Neuron (in vitro differentiated cells): ENCODE results near the gene PRKCZ.

Source experiments
- H2AFZ ChIP-seq: one replicate; pipeline ENCODE4 v1.6.1; 2013; ENCODE audit warnings: low read depth, mild to moderate bottlenecking, inconsistent platforms, low read length, moderate library complexity
- H3K27me3 ChIP-seq: one replicate; pipeline ENCODE4 v1.6.1; 2013; ENCODE audit warnings: low read length; ENCODE audit not compliant: insufficient read depth
- H3K36me3 ChIP-seq: one replicate; pipeline ENCODE4 v1.6.1; 2013; ENCODE audit warnings: low read length; ENCODE audit not compliant: insufficient read depth
- H3K4me1 ChIP-seq: one replicate; pipeline ENCODE4 v1.6.1; 2013; ENCODE audit warnings: low read length; ENCODE audit not compliant: insufficient read depth
- H3K4me3 ChIP-seq: 2 replicates; pipeline ENCODE4 v1.5.1; 2013; ENCODE audit warnings: mild to moderate bottlenecking, low read length, moderate library complexity
- H3K9me3 ChIP-seq: one replicate; pipeline ENCODE4 v1.6.1; 2013; ENCODE audit warnings: low read length

Gene PRKCZ

DNA sequence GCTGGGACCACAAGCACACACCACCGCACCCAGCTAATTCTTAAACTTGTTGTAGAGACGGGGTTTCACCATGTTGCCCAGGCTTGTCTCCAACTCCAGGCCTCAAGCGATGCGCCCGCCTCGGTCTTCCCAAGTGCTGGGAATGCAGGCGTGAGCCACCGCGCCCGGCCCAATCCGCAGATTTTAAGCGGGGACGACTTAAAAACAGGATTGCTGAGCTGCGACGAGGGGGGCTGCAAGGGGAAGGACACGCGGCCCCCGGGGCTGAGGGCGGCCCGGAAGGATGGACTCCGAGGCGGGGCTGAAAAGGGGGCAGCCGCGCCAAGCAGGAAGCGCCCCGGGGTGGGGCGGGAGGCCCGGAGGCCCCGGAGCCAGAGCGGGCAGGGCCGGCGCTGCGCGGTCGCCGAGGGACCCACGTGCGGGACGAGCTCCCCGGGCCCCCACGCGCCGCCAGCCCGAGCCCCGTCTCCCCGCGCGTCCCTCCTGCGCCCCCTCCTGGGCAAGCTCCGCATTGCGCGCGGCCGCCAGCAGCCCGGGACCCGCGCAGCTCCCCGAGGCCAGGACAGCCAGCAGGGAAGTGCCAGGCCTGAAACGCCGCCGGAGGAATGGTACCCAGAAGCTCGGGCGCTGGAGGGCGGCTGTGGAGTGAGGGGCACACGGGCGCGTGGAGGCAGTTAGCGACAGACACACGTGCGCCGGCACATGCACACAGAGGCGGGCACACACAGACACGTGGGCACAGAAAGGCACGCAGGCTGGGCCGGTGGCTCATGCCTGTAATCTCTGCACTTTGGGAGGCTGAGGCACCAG is 5.5 kb upstream of the PRKCZ start:
- Histone ChIP-seq H2AFZ (no peak overlapping the region), H3K4me3 (no peak overlapping the region), H3K9me3 (no peaks in the 10 kb centered on the region), H3K36me3 (no peaks in the 10 kb centered on the region), H3K27me3 (peaks cover 80% of the 10 kb centered on the region), H3K4me1 (no peaks in the 10 kb centered on the region)

GRCh38 chr1:2045468-2046173 is 4.6 kb upstream of the PRKCZ start:
- Histone ChIP-seq H3K27me3 (peaks cover 82% of the 10 kb centered on the region), H3K4me3 (no peak overlapping the region), H3K4me1 (no peaks in the 10 kb centered on the region), H2AFZ (no peak overlapping the region), H3K9me3 (no peaks in the 10 kb centered on the region), H3K36me3 (no peaks in the 10 kb centered on the region)

DNA sequence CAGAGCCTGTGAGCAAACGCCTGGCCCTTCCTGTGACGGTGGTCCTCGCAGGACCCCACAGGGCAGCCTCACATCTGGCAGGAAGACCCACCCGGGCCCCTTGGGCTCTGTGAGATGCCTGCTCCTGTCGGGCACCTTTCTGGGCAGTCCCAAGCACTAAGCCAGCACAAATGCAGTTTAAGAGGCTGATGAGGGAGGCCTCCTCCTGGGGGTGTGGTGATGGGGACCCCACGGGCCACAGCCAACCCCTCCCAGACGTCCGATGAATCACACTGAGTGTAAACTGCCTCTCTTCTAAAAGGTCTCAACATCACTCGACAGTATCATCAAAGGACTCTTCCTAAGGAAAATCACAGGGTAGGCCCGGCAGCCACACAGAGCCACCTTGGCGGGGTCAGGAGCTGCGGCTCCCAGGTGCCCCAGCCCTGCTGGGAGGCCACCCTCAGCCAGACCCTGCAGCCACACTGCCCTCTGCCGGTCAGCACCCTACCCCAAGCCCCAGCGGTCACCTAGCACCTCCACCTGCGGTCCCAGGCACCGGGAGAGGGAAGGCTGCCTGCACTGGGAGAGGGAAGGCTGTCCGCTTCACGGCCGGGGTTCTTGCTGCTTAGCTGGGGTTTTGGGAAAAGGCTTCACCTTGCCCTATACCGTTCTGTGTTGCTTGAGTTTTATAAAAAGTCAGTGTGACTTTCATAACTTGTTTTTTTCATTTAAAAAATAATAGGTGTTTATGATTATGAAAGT is 3.9 kb upstream of the PRKCZ start:
- peaks cover 82% of the 10 kb centered on the region for H3K27me3 ChIP-seq

GRCh38 chr1:2046953-2047748 is 3.1 kb upstream of the PRKCZ start:
- no peak overlapping the region for H2AFZ ChIP-seq
- H3K36me3 ChIP-seq: no peaks in the 10 kb centered on the region
- H3K4me3 ChIP-seq: no peak overlapping the region
- no peaks in the 10 kb centered on the region for H3K4me1 ChIP-seq
- no peaks in the 10 kb centered on the region for H3K9me3 ChIP-seq
- peaks cover 85% of the 10 kb centered on the region for H3K27me3 ChIP-seq

More for the DNA sequence above, 3.9 kb upstream of the PRKCZ start:
- Histone ChIP-seq H3K4me1 (no peaks in the 10 kb centered on the region), H3K9me3 (no peaks in the 10 kb centered on the region), H2AFZ (no peak overlapping the region), H3K36me3 (no peaks in the 10 kb centered on the region), H3K4me3 (no peak overlapping the region)

DNA sequence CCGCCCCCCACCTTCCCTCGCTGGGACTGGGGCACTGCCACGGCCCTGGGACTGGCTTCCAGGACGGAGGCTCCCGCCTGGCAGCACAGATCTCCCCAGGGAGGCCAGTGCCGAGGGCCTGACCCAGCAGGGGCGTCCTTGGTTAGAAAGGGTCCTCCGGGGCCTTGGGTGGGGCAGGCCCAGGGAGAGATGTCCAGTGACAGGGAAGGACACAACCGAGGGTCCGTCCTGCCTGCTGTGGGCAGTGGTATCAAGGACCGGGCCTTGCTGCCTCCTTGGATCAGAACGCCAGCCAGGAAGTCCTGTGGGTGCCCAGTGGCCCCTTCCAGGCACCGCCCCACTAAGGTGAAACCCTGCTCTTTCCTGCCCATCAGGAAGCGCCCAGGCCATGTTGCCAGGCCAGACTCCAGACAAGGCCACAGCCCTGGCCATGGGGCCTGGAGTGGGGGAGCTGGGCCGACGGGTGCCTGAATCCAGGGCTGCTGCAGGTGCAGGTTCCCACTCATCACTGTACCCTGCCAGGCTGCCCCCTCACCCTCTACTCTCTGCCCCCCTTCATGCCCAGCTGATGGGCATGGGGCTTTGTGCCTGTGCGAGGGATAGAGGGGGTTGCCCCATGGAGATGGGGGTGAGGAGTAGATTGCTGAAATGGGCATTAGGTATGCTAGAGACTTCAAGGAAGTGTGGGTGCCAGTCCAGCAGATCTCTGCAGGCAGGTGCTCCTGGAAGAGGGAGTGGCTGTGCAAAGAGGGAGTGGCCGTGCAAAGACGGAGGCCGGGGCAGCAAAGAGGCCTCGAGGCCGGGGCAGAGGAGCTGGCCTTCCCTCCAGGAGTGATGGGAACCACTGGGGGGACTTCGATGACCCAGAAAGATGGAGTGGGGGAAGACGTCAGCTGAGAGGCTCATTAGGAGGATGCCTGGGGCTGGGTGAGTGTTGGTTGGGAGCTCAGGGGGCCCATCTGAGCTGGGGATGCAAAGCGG is 2.2 kb upstream of the PRKCZ start:
- Histone ChIP-seq H3K4me3 (no peak overlapping the region), H3K9me3 (no peaks in the 10 kb centered on the region), H3K27me3 (peaks cover 92% of the 10 kb centered on the region), H3K4me1 (no peaks in the 10 kb centered on the region), H3K36me3 (no peaks in the 10 kb centered on the region), H2AFZ (no peak overlapping the region)

- Histone ChIP-seq H2AFZ (no peak overlapping the region), H3K36me3 (no peaks in the 10 kb centered on the region), H3K9me3 (no peaks in the 10 kb centered on the region), H3K27me3 (peaks cover 82% of the 10 kb centered on the region), H3K4me3 (no peak overlapping the region), H3K4me1 (no peaks in the 10 kb centered on the region)
Observed at GRCh38 chr1:2049225-2049717, 940 bp upstream of the PRKCZ start.

DNA sequence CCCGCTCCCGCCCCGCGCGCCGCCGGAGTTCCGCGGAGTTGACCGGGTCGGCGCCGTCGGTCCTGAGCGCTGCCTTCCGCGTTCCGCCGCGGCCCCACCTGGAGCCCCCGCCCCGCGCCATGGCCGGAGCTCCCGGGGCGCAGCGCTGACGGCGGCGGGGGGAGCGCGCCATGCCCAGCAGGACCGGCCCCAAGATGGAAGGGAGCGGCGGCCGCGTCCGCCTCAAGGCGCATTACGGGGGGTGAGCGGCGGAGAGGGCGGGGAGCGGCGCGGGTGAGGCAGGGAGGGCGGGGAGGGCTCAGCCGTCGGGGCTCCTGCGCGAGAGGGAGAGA is 216 bp downstream of the PRKCZ start:
- Histone ChIP-seq H3K9me3 (no peaks in the 10 kb centered on the region), H3K36me3 (no peaks in the 10 kb centered on the region), H3K27me3 (peaks cover 73% of the 10 kb centered on the region), H2AFZ (no peak overlapping the region), H3K4me3 (no peak overlapping the region), H3K4me1 (no peaks in the 10 kb centered on the region)

DNA sequence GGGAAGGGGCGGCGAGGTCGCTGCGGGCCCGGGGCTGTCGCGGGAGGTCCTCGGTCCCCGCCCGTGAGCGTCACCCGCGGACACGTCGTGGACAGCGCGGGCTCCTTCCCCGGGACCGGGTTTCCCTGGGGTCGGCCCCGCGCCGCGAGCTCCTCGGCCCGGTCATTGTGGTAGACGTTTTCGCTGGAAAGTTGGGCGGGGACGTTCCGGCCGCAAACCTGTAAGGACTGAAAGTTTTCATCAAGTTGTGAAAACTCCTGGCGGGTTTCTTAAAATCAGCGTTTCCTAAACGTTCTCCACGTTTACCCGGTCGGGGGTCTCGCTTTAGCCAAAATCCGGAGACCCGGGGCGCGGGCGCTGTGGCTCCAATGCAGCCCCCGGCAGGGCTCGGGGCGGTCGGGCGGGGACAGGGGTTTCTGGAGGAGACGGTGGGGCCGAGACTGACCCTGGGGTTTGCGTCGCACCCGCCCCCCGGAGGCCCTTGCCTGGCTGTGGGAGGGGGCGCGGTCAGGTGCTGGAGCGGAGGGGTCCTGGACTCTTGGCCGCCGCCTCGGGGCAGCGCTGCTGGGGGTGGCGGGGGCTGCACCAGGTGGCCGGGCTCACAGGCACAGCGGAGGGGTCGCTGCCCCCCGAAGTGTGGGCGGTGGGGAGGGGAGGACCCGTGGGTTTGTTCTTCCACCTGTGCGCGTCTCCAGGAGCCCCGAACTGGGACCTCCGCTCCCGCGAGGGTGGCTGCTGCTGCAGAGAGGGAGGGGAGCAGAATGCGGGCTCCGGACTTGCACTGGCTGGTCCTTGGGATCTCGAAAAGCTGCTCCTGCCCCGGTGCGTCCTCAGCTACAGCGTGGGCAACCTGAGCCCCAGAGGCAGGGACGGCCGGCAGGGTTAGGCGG is 827 bp downstream of the PRKCZ start:
- H3K27me3 ChIP-seq: peaks cover 70% of the 10 kb centered on the region
- H3K9me3 ChIP-seq: no peaks in the 10 kb centered on the region
- H3K4me3 ChIP-seq: no peak overlapping the region

DNA sequence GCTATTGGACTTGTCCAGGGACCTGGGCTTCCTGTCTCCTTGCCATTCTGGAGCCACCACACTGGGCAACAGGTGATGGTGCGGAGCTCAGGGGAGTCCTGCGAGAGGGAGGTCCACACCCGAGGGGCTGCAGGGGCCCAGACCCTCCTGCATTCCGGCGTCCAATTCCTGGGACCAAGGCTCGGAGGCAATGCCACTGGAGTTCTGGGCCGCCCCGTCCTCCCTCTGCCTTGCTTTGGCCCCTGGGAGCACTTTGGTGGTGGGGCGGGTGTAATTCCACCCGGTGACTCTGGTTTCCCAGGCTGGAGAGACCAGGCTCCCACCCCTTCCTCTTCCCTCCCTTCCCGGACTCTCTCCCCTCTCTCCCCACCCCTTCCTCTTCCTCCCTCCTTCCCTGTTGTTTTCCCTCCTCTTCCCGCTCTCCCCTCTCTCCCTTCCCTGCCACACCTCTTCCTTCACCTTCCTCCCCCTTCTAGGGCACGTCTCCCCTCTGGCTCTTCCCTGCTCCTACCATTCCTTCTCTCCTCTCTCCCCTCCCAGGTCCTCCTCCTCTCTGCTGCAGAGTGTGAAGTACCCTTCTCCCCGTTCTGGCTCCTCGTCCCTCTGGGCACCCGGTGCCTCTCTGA is 2.0 kb downstream of the PRKCZ start:
- Histone ChIP-seq H3K9me3 (no peaks in the 10 kb centered on the region), H3K27me3 (peaks cover 61% of the 10 kb centered on the region)

More for the DNA sequence above, 827 bp downstream of the PRKCZ start:
- Histone ChIP-seq H3K4me1 (no peaks in the 10 kb centered on the region), H3K36me3 (no peaks in the 10 kb centered on the region), H2AFZ (no peak overlapping the region)

GRCh38 chr1:2052756-2053155 is 2.5 kb downstream of the PRKCZ start:
- H3K4me3 ChIP-seq: no peak overlapping the region
- no peaks in the 10 kb centered on the region for H3K36me3 ChIP-seq
- H3K27me3 ChIP-seq: peaks cover 55% of the 10 kb centered on the region

More for the DNA sequence above, 2.0 kb downstream of the PRKCZ start:
- no peak overlapping the region for H2AFZ ChIP-seq
- H3K4me1 ChIP-seq: no peaks in the 10 kb centered on the region
- H3K4me3 ChIP-seq: no peak overlapping the region
- H3K36me3 ChIP-seq: no peaks in the 10 kb centered on the region

DNA sequence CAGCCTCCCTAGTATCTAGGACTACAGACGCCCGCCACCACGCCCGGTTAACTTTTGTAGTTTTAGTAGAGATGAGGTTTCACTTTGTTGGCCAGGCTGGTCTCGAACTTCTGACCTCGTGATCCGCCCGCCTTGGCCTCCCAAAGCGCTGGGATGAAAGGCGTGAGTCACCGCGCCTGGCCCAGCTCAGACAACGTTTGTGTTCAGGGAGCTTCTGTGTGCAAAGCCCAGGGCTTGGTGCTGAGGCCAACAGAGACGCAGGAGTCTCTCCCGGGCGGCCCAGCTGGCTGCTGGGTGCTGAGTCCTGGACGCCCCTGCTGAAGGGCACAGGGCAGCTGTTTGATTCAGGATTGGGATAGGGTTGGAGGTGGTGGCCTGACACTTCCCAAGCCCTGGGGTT is 3.0 kb downstream of the PRKCZ start:
- H3K9me3 ChIP-seq: no peaks in the 10 kb centered on the region
- no peaks in the 10 kb centered on the region for H3K36me3 ChIP-seq
- H3K4me1 ChIP-seq: no peaks in the 10 kb centered on the region
- H2AFZ ChIP-seq: no peak overlapping the region
- no peak overlapping the region for H3K4me3 ChIP-seq
- peaks cover 50% of the 10 kb centered on the region for H3K27me3 ChIP-seq

More at GRCh38 chr1:2052756-2053155, 2.5 kb downstream of the PRKCZ start:
- H2AFZ ChIP-seq: no peak overlapping the region
- H3K4me1 ChIP-seq: no peaks in the 10 kb centered on the region
- H3K9me3 ChIP-seq: no peaks in the 10 kb centered on the region
